ENCODE data around the gene CFAP161. TPM values are rescaled to one million over a fixed set of nuclear protein-coding genes. Genes with fewer than 3 reads are reported as not detected.

The CFAP161 gene
- total and polyA plus RNA-seq, 3 donors from 2014 or later = 4.6 to 19.7 (median 8.7) TPM

DNA sequence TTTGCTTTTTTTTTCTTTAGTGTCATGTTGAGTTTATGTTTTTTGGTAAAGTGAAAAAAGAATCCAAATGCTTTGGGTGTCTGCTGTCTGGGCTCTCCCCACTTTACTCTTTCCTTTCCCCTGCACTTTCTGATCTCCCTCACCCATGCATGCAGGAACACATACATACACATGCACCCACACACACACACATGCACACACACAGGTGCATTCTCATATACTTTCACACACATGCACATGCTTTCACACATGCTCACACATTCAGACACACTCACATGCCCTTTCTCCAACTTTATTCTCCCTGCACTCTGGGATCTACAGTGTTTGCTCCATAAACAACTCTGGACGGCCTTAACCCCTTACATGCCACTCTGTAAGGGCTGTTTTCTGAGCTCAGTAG lies 46.4 kb upstream of the CFAP161 start:
- no peak overlapping the region for H3K4me3 ChIP-seq
- no peak for DNase-seq
- no peaks in the 10 kb centered on the region for H3K36me3 ChIP-seq (ENCODE audit: low read depth, missing control alignments)
- no peak for TF ChIP-seq POLR2A (IDR thresholded peaks at IDR 0.05)
- TF ChIP-seq, protein P1, sequence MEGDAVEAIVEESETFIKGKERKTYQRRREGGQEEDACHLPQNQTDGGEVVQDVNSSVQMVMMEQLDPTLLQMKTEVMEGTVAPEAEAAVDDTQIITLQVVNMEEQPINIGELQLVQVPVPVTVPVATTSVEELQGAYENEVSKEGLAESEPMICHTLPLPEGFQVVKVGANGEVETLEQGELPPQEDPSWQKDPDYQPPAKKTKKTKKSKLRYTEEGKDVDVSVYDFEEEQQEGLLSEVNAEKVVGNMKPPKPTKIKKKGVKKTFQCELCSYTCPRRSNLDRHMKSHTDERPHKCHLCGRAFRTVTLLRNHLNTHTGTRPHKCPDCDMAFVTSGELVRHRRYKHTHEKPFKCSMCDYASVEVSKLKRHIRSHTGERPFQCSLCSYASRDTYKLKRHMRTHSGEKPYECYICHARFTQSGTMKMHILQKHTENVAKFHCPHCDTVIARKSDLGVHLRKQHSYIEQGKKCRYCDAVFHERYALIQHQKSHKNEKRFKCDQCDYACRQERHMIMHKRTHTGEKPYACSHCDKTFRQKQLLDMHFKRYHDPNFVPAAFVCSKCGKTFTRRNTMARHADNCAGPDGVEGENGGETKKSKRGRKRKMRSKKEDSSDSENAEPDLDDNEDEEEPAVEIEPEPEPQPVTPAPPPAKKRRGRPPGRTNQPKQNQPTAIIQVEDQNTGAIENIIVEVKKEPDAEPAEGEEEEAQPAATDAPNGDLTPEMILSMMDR (IDR thresholded peaks at IDR 0.05) = no peak
- H3K9me3 ChIP-seq = no peaks in the 10 kb centered on the region
- H3K4me1 ChIP-seq = peaks cover 10% of the 10 kb centered on the region
- intact Hi-C loops (cut with DNase I; ENCODE audit: low total_unique reads) = no loop called here
- 50 to 52% methylated on average over 1 of the region's 1 CpG for WGBS, 2 donors
- no peaks in the 10 kb centered on the region for H3K27me3 ChIP-seq
- no peak overlapping the region for H3K27ac ChIP-seq

DNA sequence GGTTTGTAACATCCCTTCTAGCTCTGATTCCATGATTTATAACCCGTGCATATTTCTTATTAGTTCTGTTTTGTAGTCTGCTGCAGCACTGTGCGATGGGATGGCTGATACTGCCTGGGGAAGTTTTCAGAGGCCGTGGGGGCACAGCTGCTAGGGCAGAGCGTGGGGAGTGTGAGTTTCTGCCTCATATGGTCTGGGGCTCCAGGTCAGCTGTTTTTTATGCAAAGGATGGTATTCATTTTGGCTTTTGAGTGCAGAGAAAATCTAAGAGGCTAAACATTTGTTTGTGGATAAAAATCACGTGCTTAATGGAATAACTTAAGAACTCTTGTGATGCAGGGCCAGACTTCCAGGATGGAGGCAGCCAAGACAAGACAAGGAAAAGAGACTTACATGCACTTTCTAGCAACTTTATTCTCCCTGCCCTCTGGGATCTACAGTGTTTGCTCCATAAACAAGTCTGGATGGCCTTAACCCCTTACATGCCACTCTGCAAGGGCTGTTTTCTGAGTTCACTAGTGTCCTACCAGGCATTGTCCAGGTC lies 45.5 kb upstream of the CFAP161 start:
- no peak for DNase-seq
- no peak for TF ChIP-seq POLR2A (IDR thresholded peaks at IDR 0.05)
- TF ChIP-seq, protein P1 (IDR thresholded peaks at IDR 0.05) = no peak
- Histone ChIP-seq H3K27me3 (no peaks in the 10 kb centered on the region), H3K36me3 (ENCODE audit: low read depth, missing control alignments) (no peaks in the 10 kb centered on the region), H3K4me3 (no peak overlapping the region), H3K4me1 (peaks cover 12% of the 10 kb centered on the region), H3K9me3 (no peaks in the 10 kb centered on the region), H3K27ac (no peak overlapping the region)
- 51 to 78% methylated on average over 5 of the region's 5 CpGs for WGBS, 2 donors
- intact Hi-C loops (cut with DNase I; ENCODE audit: low total_unique reads) = no loop called here

DNA sequence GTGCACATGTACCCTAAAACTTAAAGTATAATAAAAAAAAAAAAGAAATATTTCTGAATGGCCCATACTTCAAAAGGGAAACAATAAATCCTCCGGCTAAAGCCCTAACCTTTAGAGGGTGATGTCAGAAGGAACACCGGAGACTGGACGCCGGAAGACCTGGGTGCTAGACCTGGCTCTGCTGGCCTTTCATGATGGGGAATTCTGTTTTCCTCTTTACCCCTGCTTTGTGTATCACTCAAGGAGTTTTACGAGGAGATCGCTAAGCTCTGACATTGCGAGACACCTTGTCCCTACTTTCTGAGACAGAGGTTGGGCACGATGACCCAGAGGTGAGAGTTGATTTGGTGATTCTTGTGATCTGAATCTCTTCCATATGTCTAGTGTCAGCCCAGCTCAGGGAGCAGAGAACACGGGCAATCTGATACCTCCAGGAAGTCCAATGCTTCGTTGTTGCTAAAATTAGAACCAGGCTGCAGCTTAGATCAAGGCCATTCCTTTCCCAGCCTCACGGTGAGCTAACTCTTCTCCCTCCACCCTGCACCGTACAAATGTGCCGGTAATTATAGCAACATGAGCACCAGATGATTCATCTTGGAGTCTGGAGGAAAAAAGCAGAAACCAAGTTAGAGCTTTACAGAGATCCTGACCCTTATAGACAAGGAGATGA lies 42.0 kb upstream of the CFAP161 start:
- H3K36me3 ChIP-seq (ENCODE audit: low read depth, missing control alignments) = no peaks in the 10 kb centered on the region
- H3K27ac ChIP-seq = peak overlapping the region in 1 of 2 donors; percentile 48
- TF ChIP-seq POLR2A (IDR thresholded peaks at IDR 0.05) = no peak
- TF ChIP-seq, protein P1 (IDR thresholded peaks at IDR 0.05) = no peak
- H3K9me3 ChIP-seq = no peaks in the 10 kb centered on the region
- no peaks in the 10 kb centered on the region for H3K27me3 ChIP-seq
- no peak overlapping the region for H3K4me3 ChIP-seq
- intact Hi-C loops (cut with DNase I; ENCODE audit: low total_unique reads) = no loop called here
- peak; percentile 66 for DNase-seq
- WGBS, 2 donors = 24 to 28% methylated on average over 13 of the region's 13 CpGs
- H3K4me1 ChIP-seq = peaks cover 12% of the 10 kb centered on the region

DNA sequence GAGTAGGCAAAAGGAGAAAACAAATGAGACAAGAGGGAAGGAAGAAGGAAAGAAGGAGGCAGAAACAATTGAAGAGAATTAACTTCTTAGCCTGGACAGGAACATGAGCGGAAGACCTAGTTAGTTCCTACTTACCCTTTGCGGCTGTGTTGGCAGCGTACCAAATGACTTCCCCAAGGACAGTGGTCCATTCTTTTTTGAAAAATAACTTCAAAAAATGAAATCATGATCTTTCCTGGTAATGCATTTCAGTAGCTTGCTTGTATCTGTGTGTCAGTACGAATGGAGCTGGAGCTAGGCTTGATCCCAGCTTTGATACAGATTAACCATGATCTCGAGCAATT lies 41.5 kb upstream of the CFAP161 start:
- Histone ChIP-seq H3K36me3 (ENCODE audit: low read depth, missing control alignments) (no peaks in the 10 kb centered on the region), H3K9me3 (no peaks in the 10 kb centered on the region), H3K27ac (peak overlapping the region; percentile 31 to 48), H3K27me3 (no peaks in the 10 kb centered on the region), H3K4me3 (no peak overlapping the region), H3K4me1 (peaks cover 12% of the 10 kb centered on the region)
- intact Hi-C loops (cut with DNase I; ENCODE audit: low total_unique reads) = no loop called here
- 15 to 28% methylated on average over 5 of the region's 5 CpGs for WGBS, 2 donors
- peak; percentile 51 for DNase-seq
- TF ChIP-seq, protein P1 (IDR thresholded peaks at IDR 0.05) = no peak
- TF ChIP-seq POLR2A (IDR thresholded peaks at IDR 0.05) = no peak

DNA sequence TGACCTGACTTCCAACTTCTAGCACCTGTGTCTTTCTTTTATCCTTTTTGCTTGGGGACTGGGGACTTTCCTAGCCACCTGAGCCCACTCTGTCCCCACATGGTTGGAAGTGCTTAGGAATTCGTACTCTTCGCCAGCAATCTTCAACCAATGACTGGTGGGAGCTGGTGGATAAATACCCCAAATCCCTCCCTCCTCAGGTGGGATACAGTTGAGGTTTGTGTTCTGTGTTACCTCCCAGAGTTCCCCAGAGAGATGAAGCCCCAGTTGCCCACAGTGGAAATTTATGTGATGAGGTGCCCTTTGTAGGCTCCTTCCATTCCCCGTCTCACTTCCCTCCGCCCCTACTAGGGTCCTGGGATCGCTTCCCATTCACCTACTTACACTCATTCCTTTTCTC lies 40.1 kb upstream of the CFAP161 start:
- intact Hi-C loops (cut with DNase I; ENCODE audit: low total_unique reads) = no loop called here
- WGBS, 2 donors = 96 to 99% methylated on average over 5 of the region's 5 CpGs
- no peaks in the 10 kb centered on the region for H3K27me3 ChIP-seq
- H3K9me3 ChIP-seq = no peaks in the 10 kb centered on the region
- H3K27ac ChIP-seq = no peak overlapping the region
- no peak overlapping the region for H3K4me3 ChIP-seq
- peaks cover 12% of the 10 kb centered on the region for H3K4me1 ChIP-seq
- DNase-seq = no peak
- H3K36me3 ChIP-seq (ENCODE audit: low read depth, missing control alignments) = no peaks in the 10 kb centered on the region
- TF ChIP-seq, protein P1 (IDR thresholded peaks at IDR 0.05) = no peak
- TF ChIP-seq POLR2A (IDR thresholded peaks at IDR 0.05) = no peak
